Ishikawa (cell line): Measurements from ENCODE around the gene FOXJ2.

ENCODE experiments used
- CEBPB ChIP-seq: IDR thresholded peaks from 2 replicates; pipeline ENCODE4 v1.6.1; 2012
- CREB1 ChIP-seq: IDR thresholded peaks from 2 replicates; pipeline ENCODE4 v1.6.1; 2012; ENCODE audit warnings: low read depth
- EP300 ChIP-seq: IDR thresholded peaks from 2 replicates; pipeline ENCODE4 v1.6.1; 2012; ENCODE audit warnings: borderline replicate concordance
- FOXM1 ChIP-seq: IDR thresholded peaks from 2 replicates; pipeline ENCODE4 v1.6.1; 2012; ENCODE audit warnings: low read depth, borderline replicate concordance
- TEAD4 ChIP-seq: IDR thresholded peaks from 2 replicates; pipeline ENCODE4 v1.6.1; 2012
- YY1 ChIP-seq: IDR thresholded peaks from 2 replicates; pipeline ENCODE4 v1.6.1; 2012; ENCODE audit warnings: low read depth
- ZBTB7A ChIP-seq: IDR thresholded peaks from 2 replicates; pipeline ENCODE4 v1.6.1; 2012; ENCODE audit warnings: low read depth
- TF ChIP-seq, protein P1 (sequence below): IDR thresholded peaks from 2 replicates; pipeline ENCODE4 v1.6.1; 2012; ENCODE audit warnings: low read depth, mild to moderate bottlenecking

- TF ChIP-seq ZBTB7A, result no peak
- TF ChIP-seq FOXM1, result no peak
- TF ChIP-seq EP300, result no peak
- TF ChIP-seq YY1, result no peak
- no peak for TF ChIP-seq CEBPB
- TF ChIP-seq TEAD4, result no peak
- TF ChIP-seq CREB1, result no peak
- TF ChIP-seq, protein P1, sequence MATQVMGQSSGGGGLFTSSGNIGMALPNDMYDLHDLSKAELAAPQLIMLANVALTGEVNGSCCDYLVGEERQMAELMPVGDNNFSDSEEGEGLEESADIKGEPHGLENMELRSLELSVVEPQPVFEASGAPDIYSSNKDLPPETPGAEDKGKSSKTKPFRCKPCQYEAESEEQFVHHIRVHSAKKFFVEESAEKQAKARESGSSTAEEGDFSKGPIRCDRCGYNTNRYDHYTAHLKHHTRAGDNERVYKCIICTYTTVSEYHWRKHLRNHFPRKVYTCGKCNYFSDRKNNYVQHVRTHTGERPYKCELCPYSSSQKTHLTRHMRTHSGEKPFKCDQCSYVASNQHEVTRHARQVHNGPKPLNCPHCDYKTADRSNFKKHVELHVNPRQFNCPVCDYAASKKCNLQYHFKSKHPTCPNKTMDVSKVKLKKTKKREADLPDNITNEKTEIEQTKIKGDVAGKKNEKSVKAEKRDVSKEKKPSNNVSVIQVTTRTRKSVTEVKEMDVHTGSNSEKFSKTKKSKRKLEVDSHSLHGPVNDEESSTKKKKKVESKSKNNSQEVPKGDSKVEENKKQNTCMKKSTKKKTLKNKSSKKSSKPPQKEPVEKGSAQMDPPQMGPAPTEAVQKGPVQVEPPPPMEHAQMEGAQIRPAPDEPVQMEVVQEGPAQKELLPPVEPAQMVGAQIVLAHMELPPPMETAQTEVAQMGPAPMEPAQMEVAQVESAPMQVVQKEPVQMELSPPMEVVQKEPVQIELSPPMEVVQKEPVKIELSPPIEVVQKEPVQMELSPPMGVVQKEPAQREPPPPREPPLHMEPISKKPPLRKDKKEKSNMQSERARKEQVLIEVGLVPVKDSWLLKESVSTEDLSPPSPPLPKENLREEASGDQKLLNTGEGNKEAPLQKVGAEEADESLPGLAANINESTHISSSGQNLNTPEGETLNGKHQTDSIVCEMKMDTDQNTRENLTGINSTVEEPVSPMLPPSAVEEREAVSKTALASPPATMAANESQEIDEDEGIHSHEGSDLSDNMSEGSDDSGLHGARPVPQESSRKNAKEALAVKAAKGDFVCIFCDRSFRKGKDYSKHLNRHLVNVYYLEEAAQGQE, result no peak
Measured at GRCh38 chr12:8036346-8036745, 3.8 kb downstream of the FOXJ2 start.
